Endothelial cell of umbilical vein (primary cell): Measurements from ENCODE around the gene DDX54.

ENCODE experiments used
- POLR2A ChIP-seq: IDR thresholded peaks from 2 replicates; pipeline ENCODE4 v1.6.1; 2012; ENCODE audit warnings: low read depth, mild to moderate bottlenecking, control low read depth, low read length
- POLR2AphosphoS5 ChIP-seq: IDR thresholded peaks from 2 replicates; pipeline ENCODE4 v1.6.1; 2012; ENCODE audit warnings: low read depth, mild to moderate bottlenecking, control low read depth, low read length, moderate library complexity; ENCODE audit not compliant: insufficient read depth
- TF ChIP-seq, protein P1 (sequence below), 2 donors: IDR thresholded peaks; 1 replicate in 1 of 2; 2 replicates in 1 of 2; pipeline ENCODE4 v1.5.1; 2011; ENCODE audit warnings: low read length in 2 of 2, mild to moderate bottlenecking in 2 of 2, moderate library complexity in 2 of 2, control low read depth in 1 of 2, inconsistent platforms in 1 of 2, low read depth in 1 of 2; ENCODE audit not compliant: insufficient read depth in 1 of 2; ENCODE audit errors: extremely low read depth in 1 of 2
- TF ChIP-seq, protein P2 (sequence below): IDR thresholded peaks from 2 replicates; pipeline ENCODE4 v1.6.1; 2011; ENCODE audit not compliant: insufficient read depth, insufficient read length

DNA sequence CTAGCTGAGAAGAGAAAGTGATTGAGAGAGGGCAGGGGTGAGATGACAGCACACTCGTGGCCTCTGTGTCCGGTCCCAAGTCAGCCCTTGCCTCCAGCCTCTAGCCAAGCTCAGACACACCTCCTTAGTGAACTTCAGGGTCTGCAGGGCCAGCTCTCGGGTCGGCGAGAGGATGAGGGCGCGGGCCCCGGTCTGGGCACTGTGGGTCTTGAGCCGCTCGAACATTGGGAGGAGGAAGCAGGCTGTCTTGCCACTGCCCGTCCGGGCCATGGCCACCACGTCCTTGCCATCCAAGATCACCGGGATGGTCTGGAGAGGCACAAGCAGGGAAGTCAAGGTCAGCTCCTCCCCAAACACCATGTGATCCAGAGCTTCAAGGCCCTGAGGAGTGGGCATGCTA lies 6.3 kb downstream of the DDX54 start:
- TF ChIP-seq, protein P1, sequence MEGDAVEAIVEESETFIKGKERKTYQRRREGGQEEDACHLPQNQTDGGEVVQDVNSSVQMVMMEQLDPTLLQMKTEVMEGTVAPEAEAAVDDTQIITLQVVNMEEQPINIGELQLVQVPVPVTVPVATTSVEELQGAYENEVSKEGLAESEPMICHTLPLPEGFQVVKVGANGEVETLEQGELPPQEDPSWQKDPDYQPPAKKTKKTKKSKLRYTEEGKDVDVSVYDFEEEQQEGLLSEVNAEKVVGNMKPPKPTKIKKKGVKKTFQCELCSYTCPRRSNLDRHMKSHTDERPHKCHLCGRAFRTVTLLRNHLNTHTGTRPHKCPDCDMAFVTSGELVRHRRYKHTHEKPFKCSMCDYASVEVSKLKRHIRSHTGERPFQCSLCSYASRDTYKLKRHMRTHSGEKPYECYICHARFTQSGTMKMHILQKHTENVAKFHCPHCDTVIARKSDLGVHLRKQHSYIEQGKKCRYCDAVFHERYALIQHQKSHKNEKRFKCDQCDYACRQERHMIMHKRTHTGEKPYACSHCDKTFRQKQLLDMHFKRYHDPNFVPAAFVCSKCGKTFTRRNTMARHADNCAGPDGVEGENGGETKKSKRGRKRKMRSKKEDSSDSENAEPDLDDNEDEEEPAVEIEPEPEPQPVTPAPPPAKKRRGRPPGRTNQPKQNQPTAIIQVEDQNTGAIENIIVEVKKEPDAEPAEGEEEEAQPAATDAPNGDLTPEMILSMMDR (IDR thresholded peaks at IDR 0.05; ENCODE audit: extremely low read depth in 1 of 2, insufficient read depth in 1 of 2, low read depth in 1 of 2, low read length in 2 of 2), result no peak
- TF ChIP-seq, protein P2, sequence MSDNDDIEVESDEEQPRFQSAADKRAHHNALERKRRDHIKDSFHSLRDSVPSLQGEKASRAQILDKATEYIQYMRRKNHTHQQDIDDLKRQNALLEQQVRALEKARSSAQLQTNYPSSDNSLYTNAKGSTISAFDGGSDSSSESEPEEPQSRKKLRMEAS, result no peak
- TF ChIP-seq POLR2A (no peak), POLR2AphosphoS5 (no peak)
